Measurements from ENCODE around the gene KCTD20. TPM values are rescaled to one million over a fixed set of nuclear protein-coding genes. Genes with fewer than 3 reads are reported as not detected.

The KCTD20 gene
- total RNA-seq, 1 experiment from 2014 or later = 41.6 TPM

GRCh38 chr6:36536873-36537547 is 94.2 kb downstream of the KCTD20 start:
- POLR2A ChIA-PET = no interaction called here

More at GRCh38 chr6:36536873-36537547, 94.2 kb downstream of the KCTD20 start:
- in situ Hi-C loops (cut with HindIII; ENCODE audit: low pct_unique_long_range_greater_than_20kb, low sequenced_read_pairs) (no loop called here), intact Hi-C loops (cut with micrococcal nuclease; ENCODE audit: unreplicated experiment) (no loop called here)
- CTCF ChIA-PET = no interaction called here
- no peak for ATAC-seq
- TF ChIP-seq TCF7L2 (IDR thresholded peaks at IDR 0.05; ENCODE audit: low read depth, low read length) (no peak), SIN3A (IDR thresholded peaks at IDR 0.05; ENCODE audit: borderline replicate concordance, insufficient read depth, low read depth, low read length) (no peak), POLR2AphosphoS5 (IDR thresholded peaks at IDR 0.05; ENCODE audit: low read depth, low read length) (no peak), REST (IDR thresholded peaks at IDR 0.05; ENCODE audit: insufficient read depth in 1 of 2, low read depth in 2 of 2, low read length in 1 of 2) (no peak), CTCF (IDR thresholded peaks at IDR 0.05) (no peak)
- Histone ChIP-seq H3K27ac (ENCODE audit: low read length) (no peak overlapping the region), H3K4me1 (ENCODE audit: control insufficient read depth, insufficient read depth, low read length) (no peaks in the 10 kb centered on the region), H3K9me3 (ENCODE audit: control insufficient read depth, insufficient read depth, low read depth, low read length) (no peaks in the 10 kb centered on the region), H3K36me3 (ENCODE audit: control insufficient read depth, insufficient read depth, low read length) (peaks cover 8% of the 10 kb centered on the region; the same call in 1 of the 2 replicates), H3K27me3 (ENCODE audit: control insufficient read depth, insufficient read depth, low read length) (no peaks in the 10 kb centered on the region), H3K4me3 (ENCODE audit: low read depth in 2 of 2, low read length in 2 of 2) (no peak overlapping the region)
- no peak for DNase-seq (ENCODE audit: low read depth, low spot score)
- BruUV-seq (replicated peaks) = no TSS peak

All from Panc1 (cell line).